ENCODE measurements around the gene RBM24. TPM values are rescaled to one million over a fixed set of nuclear protein-coding genes. Genes with fewer than 3 reads are reported as not detected.

RBM24 gene
- total RNA-seq: 0.30 and 1.3 TPM in 2 replicates

GRCh38 chr6:17281100-17281496 lies at the start of gene RBM24:
RBM24 (plus strand) TSS chr6:17281361; CDS start chr6:17281582, 221 bp downstream.

Other genes starting within 250 kb of the RBM24 start
- not detected in 2 replicates for gene STMND1, start 179.3 kb upstream of the RBM24 start, total RNA-seq
- gene CAP2, start 112.2 kb downstream of the RBM24 start, total RNA-seq: 1.6 and 5.6 TPM in 2 replicates